Fibroblast of peridontal ligament (primary cell): ENCODE measurements around the gene MAN1B1.
"Not testable (repeated sequence)": the region's sequence is repeated elsewhere in the genome, so short reads cannot be mapped to it uniquely, and the experiment has no call there.

Experiments
- DNase-seq: peaks from one replicate; pipeline ENCODE4 v3.0.0-alpha.2; 2010; ENCODE audit errors: extremely low read depth

MAN1B1 gene

DNA sequence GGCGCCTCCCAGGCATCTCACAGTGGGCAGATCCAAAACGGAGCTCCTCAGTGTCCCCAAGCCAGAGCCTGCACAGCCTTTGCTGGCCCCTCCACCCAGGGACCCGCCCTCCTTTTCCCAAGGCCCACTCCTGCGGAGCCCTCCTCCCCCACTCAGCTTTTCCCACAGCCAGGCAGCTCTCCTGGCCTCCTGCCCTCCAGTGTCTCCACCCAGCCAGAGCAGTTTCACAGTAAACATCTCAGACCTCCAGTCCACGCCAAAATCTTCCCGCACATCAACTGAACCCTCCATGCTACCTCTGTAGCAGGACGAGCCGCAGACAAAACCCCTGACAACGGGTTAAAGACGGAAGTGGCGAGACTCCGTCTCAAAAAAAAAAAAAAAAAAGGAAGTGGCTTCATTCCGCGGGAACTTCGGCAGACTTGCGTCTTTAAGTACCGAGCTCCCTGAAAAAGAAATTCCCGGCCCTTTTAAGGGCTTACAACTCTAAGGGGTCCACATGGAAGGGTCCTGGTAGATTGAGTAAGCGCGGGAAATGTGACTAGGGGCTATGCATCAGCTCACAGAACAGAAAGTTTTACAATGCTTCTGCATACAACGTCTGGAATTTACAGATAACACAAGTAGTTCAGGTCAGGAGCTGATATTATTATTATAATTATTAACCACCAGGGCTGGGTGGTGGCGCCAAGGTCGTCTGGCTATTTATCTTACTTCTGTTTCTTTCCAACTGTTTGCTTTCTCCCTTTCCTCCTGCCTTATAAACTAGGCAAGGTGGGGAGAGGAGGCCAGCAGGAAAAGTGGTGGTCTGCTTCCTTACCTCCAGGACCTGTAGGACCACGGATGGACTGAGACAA is 40.7 kb downstream of the MAN1B1 start:
- DNase-seq = no peak

DNA sequence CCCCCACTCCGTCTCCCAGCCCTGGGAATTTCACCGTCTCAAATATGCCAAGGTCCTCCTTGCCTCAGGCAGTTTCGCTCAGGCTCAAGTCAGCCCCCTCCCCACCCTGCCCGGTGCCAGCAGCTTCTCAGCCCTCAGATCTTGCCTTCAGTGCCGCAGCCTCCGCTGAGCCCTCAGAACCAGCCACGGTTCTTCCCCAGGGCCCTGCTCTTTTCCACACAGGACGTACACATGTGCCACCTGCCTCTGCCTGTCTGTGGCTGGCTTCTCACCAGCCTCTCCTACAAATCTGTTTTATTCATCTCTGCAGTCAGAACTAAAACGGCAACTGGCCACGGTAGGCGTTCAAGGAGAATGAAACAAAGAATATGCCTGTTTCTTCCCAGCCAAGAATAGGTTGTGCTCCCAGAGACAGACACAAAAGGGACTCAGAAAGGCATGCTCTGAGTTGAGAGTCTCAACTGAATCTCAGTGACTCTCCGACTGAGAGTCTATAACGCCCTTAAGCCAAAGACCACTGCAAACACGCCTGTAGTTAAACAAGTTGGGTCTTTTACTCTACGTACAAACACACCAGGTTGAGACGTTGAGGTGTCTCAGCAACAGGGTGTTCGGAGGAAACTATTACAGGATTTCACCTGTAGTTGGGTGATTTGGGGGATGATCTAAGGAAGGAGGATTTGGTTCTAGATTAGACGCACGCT is 41.5 kb downstream of the MAN1B1 start:
- no peak for DNase-seq

DNA sequence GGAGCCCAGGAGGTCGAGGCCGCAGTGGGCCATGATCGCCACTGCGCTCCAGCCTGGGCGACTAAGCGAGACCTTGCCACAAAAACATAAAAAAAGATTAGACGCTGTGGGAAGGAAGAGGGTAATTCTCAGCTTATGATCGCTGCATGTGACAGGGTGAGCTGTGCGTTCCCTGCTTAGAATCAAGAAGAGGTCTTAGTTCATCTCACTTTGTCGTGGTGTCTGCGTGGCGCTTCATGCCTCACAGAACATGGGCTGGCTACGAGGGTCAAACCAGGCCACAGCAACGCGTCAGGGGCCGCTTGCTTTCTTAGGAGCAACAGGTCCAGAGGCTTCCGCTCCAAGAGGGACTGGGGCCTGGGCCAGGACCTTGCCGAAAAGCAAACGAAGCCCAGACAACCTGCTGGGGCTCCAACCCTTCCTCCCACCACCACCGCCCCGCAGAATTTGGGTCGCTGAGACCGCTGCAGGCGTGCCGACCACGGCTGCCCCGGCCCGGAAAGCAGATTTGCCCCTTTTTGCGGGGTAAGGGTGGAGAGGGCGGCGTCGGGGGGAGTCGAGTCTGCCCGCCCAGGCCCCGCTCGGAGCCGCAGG is 42.2 kb downstream of the MAN1B1 start:
- peak; percentile 28 for DNase-seq

DNA sequence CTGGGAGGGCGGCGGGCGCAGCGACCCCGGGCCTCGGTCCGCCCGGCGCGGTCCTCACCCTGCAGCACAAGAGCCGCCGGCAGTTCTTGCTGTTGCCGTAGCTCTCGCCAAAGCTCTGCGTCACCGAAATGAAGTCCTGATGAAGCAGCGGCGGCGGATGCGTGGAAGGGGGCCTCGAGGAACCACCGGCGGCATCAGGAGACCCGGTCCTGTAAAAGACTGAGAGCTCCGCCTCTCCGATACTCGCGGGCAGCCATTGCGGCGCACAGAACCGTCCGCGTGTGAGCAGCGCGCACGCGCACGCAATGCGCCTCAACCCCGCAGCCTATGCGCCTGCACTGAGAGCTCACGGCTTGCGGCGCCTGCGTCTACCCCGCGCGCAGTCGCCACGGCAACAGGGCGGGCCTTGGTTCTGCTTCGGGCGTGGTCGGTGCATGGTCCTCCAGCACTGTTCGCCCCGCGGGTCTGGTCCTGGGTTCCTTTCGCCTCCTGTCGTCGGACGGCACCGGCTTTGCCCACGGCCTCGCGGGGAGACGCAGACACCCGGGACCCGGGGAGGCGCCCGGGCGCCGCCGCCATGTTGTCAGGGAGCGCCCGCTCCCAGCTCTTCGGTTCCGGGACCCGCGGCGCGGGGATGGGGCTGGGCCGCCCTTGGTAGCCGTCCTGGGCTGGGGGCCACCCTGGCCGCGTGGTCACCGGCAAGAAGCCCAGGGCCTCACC is 42.8 kb downstream of the MAN1B1 start:
- peak; percentile 89 for DNase-seq

DNA sequence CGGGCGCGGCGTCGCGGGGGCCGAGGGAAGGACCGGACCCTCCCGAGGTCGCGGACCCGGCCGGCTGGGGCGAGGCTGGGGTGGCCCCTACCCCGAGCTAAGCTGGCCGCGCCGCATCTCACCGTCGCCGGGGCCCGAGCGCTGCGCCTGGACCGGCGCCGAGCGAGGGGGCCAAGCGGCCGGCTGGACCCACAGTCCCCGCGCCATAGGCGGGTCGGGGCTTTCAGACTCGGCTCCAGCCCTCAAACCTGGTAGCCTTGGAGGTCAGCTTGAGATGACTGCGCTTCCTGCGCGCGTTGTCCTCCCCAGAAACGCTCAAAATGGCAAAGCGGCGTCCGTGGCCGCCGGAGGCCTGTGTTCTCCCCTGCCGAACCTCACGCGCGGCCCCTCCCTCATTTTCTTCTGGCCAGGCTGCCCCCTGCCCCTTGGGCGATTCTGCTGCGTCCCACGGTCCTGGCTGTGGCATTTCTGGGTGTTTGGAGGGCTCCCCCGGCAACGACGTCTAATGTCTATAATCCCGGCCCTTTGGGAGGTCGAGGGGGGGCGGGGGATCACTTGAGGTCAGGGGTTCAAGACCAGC is 43.5 kb downstream of the MAN1B1 start:
- DNase-seq = no peak

DNA sequence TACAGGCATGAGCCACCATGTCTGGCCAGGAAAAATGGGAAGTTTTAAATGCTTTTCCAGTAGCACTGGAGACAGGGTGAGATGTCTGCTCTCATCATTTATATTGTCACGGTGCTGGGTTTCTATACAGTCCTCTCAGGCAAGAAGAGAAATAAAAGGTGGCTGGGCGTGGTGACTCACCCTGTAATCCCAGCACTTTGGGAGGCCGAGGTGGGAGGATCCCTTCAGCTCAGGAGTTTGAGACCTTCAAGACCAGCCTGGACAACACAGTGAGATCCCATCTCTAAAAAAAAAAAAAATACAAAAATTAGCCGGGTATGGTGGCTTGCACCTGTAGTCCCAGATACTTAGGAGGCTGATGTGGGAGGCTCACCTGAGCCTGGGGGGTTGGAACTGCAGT is 47.4 kb downstream of the MAN1B1 start:
- DNase-seq = no peak

DNA sequence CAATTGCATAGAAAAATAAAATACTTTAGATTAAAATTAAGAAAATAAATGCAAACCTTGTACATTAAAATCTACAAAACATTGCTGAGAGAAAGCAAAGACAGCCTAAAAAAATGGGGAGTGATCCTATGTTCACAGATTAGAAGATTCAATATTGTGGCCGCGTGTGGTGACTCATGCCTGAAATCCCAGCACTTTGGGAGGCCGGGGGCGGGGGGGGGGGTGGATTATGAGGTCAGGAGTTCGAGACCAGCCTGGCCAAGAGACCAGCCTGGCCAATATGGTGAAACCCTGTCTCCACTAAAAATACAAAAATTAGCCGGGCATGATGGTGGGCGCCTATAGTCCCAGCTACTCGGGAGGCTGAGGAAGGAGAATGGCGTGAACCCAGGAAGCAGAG is 48.4 kb downstream of the MAN1B1 start:
- DNase-seq = not testable (repeated sequence)

DNA sequence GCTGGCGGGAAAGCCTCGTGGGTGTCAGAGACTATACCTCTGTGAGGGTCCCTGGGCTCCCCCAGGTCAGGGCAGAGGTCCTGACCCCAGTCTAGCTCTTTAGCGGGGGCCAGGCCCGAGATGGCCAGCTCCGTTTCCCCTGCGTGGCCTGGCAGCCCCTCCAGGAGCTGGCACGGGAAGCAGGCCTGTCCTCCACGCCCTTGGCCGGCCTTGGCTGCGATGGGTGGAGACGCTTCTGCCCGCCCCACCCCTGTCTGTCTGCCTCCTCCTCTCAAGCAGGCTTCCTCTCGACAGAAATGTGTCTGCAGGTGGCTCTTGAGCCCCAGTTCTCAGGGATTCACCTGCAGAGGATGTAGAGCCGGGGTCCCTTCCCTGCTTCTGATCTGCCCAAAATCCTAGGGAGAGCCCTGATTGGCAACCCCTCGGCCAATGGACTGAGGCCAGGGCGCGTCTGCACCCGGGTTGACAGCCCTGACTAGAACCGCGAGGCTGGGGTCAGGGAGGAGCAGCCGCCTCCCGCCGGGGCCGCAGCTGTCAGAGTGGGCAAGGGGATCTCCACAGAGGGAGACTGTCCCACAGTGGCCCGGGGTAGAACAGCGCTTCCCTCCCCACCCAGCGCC is 49.6 kb downstream of the MAN1B1 start:
- no peak for DNase-seq

DNA sequence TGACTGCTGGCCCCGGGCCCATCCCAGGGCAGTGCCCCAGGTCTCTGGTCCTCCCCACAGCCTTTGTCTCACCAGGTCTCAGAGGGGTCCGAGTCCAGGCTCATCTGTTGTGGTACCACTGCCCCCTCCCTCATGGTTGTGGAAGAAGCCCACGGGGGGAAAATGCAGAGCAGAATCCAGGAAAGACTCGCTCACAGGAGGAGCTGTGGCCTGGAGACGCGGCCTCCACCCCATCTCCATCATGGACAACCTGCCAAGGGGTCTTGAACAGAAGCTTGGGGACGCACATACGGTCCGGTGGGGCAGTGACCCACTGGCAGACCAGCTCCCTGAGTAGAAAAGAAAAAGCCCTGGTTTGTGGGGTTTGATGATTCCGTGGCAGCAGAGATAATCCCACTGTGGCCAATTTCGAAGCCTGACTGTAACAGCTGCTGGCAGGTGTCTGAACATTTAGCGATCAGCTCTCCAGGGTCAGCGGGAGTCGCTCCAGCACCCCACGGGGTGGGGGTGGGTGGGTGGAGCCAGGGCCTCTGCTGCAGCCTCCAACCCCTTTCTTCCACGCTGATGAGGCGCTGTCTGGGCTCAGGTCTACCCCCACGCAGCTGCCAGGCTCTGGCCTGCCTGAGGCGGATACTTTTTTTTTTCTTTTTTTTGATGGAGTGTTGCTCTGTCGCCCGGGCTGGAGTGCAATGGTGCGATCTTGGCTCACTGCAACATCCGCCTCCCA is 50.3 kb downstream of the MAN1B1 start:
- DNase-seq = no peak

DNA sequence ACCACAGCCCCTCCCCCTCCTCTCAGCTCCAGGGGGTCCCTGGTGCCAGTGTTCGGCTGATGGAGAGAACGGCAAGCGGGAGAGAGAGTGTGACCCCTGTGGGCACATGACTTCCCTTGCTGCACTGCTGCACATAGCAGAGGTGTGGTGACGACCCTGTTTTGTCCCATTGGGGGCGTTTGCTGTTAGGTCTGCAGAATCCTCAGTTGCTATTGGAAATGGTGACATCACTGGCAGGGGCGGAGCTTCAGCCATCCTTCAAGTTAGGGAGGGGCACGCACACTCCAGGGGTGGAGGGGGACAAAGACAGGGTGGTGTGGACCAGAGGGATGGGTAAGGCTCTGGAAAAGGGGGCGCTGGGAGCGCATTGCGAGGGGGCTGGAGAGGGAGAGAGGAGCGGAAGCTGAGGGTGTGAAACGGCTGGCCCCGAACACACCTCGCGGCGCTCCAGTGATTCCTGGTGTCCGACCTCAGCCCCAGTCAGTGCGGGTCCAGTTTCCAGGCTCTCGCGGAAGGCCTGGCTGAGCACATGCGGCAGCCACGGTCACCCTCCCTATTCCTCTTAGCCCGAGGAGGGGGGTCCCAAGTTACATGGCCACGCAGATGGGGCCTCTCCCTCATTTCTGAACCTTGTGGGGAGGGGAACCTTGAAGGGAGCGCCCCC is 51.4 kb downstream of the MAN1B1 start:
- no peak for DNase-seq

DNA sequence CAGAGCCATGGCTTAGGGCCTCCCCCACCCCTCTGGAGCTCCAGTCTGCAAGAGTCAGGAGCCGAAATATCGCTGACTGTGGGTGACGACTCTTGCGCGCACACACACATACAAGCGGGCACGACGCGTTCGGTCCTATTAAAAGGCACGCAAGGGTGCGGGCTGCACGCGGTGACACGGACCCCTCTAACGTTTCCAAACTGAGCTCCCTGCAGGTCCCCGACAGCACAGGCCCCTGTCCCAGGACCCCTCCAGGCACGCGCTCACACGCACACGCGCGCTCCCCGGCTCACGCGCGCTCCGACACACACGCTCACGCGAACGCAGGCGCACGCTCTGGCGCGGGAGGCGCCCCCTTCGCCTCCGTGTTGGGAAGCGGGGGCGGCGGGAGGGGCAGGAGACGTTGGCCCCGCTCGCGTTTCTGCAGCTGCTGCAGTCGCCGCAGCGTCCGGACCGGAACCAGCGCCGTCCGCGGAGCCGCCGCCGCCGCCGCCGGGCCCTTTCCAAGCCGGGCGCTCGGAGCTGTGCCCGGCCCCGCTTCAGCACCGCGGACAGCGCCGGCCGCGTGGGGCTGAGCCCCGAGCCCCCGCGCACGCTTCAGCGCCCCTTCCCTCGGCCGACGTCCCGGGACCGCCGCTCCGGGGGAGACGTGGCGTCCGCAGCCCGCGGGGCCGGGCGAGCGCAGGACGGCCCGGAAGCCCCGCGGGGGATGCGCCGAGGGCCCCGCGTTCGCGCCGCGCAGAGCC is 52.1 kb downstream of the MAN1B1 start, which contains the start of gene GRIN1:
Gene GRIN1, plus strand, starts transcription at position 433 of the 746 bp plus-strand sequence. CDS start 333 bp downstream, outside the sequence.
- DNase-seq = no peak

DNA sequence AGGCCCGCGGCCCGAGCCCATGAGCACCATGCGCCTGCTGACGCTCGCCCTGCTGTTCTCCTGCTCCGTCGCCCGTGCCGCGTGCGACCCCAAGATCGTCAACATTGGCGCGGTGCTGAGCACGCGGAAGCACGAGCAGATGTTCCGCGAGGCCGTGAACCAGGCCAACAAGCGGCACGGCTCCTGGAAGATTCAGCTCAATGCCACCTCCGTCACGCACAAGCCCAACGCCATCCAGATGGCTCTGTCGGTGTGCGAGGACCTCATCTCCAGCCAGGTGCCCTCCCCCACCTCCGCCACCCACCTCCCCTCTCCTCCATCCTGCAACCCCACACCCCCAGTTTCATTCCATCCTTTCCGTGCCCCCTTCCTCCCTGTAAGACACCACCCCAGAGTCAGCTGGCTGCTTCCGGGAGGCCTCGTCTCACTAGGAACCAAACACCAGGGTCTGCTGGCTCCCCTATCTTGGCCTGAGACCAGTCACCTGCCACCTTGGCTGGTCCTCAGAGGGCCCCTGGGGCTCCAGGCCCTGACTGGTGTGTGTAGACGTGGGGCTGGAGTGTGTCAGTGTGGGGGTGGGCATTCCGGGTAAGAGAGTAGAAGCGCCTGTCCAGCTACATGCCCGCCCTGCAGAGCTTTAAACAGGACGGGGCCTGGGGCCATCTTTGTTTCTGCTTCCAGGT is 52.8 kb downstream of the MAN1B1 start:
- DNase-seq = no peak

DNA sequence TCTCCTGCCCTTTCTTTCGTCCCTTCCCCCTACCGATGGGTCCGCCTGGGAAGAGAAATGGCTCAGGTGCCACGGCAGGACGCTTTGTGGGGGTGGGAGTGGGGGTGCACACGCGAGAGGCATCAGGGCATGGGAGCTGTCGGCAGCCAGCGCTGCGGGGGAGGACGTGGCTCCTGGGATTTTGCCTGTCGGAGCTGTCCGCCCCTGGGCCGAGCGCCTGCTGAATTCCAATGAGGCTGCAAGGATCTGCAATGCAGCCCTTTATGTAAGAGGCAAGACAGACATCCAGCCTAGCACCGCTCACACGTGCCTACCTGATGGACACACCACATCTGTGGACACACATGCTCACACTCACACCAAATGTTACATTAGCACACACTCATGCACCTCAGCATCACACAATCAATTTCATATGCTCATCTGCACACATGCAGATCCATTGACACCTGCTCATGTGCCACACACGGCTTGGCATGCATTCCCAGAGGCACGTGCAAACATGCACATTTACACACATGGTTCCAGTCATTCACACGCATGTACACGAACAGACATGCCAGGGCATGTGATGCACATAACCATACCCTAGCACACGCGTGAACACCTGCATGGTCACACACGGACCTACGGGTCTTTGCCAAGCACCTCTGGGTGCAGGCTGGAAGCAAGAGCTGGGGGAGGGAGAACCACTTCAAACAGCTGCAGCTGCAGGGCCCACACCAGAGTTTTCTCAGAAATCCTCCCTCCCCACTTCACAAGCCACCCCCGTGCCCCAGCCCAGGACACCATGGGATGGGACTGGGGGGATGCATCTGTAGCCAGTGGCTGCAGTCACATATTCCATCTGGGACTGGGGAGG is 53.6 kb downstream of the MAN1B1 start:
- no peak for DNase-seq

DNA sequence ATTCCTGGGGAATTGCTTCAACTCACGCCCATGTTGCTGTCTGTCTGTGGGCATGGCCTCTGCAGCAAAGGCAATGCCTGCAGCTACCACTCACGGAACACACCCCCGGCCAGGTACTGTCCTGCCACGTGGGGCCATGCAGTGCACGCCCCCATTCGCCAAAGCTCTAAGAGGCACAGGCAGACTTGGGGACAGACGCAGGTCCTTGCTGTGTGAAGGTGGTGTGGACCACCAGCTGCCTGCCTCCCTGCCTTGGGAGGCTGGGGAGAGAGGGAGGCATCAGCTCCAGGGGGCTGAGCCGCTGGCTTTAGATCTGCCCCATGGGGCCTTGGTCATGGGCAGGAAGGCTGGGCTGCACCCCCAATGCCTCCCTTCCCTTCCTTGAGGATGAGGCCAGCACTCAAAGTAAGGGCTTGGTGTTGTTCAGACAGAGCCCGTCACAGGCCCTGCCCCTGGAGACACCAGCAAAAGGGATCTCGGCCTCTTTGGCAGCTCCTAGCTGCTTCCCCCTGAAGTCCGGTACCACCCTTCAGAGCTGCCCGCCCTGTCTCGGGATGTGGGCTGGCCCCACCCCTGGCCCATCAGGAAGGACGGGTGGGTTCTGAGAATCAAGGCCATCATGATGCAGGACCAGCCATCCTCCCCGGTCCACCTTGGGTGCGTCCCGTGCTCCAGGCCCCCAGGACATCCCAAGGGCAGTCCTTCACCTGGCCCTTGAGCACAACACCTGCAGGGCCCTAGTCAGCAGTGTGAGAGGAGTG is 54.4 kb downstream of the MAN1B1 start:
- DNase-seq = no peak

DNA sequence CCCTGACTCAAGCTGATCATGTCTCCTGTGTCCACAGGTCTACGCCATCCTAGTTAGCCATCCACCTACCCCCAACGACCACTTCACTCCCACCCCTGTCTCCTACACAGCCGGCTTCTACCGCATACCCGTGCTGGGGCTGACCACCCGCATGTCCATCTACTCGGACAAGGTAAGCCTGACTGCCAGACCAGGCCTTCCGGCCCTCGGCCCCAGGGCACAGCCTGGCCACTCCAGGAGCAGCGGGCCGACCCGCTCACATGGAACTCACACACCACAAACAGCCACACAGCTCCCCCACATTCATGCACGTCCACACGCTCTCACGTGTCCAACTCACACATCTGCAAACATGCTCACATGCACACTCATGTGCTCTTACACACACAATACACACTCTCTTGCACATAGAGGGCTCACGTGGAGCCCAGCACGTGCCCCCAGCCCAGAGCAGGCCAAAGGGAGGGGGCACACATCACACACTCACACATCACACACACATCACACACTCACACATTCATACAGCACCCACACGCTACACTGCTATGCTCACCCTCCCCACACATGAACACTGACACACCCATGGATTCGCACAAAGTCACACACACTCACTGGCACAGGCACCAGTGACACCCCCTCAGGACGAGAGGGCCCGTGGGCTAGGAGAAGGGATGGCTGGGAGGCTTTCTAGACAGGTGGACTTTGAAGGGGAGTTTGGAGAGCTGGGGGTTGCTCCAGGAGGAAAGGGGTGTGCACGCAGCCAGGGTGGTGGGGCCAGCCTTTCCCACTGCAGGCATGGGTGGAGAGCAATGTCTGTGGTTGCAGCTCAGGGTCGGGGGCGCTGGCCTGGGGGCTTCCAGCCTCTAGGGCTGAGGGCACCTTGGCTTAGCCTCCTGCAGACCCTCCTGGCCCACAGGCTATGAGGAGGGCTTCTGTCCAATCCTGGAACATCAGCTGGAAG is 55.5 kb downstream of the MAN1B1 start:
- no peak for DNase-seq

DNA sequence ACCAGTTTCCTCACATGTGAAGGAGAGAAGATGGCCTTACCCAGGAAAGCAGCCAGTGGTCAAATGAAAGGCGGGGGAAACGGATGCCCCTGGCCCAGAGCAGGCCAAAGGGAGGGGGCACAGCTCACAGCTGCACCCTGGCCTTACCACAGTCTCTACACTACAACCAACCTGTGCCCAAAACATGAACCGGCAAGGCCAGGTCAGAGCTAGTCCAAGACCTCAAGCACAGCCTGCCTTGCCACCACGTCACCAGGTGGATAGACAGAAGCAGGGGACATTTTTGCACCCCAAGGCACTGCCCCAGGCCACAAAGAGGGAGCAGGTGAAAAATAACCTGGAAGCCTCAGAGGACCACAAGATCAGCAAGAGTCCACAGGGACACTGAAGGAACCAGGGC is 56.7 kb downstream of the MAN1B1 start:
- DNase-seq = no peak
